SIG-M5 treated with dmso at 0.1 percent for 504 hours (cell line): Measurements from ENCODE around the gene TPBGL.

Experiments used
- DNase-seq: peaks from one replicate; lab custom pipeline; 2025; ENCODE audit not compliant: unreplicated experiment; lab: John Stamatoyannopoulos, UW

Gene TPBGL

GRCh38 chr11:75240311-75241035, at the start of gene TPBGL:
Gene TPBGL (plus strand): TSS chr11:75240774. CDS start chr11:75241050, 276 bp downstream.
- DNase-seq, result no peak

GRCh38 chr11:75191330-75191717, 49.2 kb upstream of the TPBGL start:
- DNase-seq, result no peak

GRCh38 chr11:75193271-75193670, 47.3 kb upstream of the TPBGL start:
- DNase-seq, result no peak

GRCh38 chr11:75193711-75194110, 46.9 kb upstream of the TPBGL start:
- no peak for DNase-seq

- DNase-seq, result no peak
Measured at GRCh38 chr11:75194147-75194546, 46.4 kb upstream of the TPBGL start.

- no peak for DNase-seq
Measured at GRCh38 chr11:75195167-75195962, 45.2 kb upstream of the TPBGL start.

GRCh38 chr11:75196426-75196825, 44.1 kb upstream of the TPBGL start:
- no peak for DNase-seq

- DNase-seq, result no peak
Measured at GRCh38 chr11:75197512-75198277, 42.9 kb upstream of the TPBGL start.

GRCh38 chr11:75198278-75198973, 42.1 kb upstream of the TPBGL start:
- no peak for DNase-seq

GRCh38 chr11:75199412-75199955, 41.1 kb upstream of the TPBGL start:
- DNase-seq, result no peak

- no peak for DNase-seq
Measured at GRCh38 chr11:75200051-75200450, 40.5 kb upstream of the TPBGL start.

- DNase-seq, result no peak
Measured at GRCh38 chr11:75200531-75200930, 40.0 kb upstream of the TPBGL start.

- no peak for DNase-seq
Measured at GRCh38 chr11:75201771-75202170, 38.8 kb upstream of the TPBGL start.

GRCh38 chr11:75202195-75202594, 38.4 kb upstream of the TPBGL start:
- DNase-seq, result no peak

- DNase-seq, result no peak
Measured at GRCh38 chr11:75203138-75203537, 37.4 kb upstream of the TPBGL start.

GRCh38 chr11:75203641-75204011, 36.9 kb upstream of the TPBGL start:
- no peak for DNase-seq

GRCh38 chr11:75204012-75204674, 36.4 kb upstream of the TPBGL start:
- DNase-seq, result no peak

GRCh38 chr11:75204685-75205563, 35.6 kb upstream of the TPBGL start:
- peak; percentile 68 for DNase-seq

GRCh38 chr11:75205564-75206020, 35.0 kb upstream of the TPBGL start:
- DNase-seq, result no peak
